Fibroblast of mammary gland (primary cell): ENCODE results near the gene SF1.

Source experiments
- DNase-seq: peaks from one replicate; pipeline ENCODE4 v3.0.0-alpha.2; 2010; ENCODE audit warnings: low read depth
- H3K4me3 ChIP-seq: 2 replicates; pipeline ENCODE4 v1.5.1; 2011; ENCODE audit warnings: low read depth, mild to moderate bottlenecking, low read length, moderate library complexity; ENCODE audit not compliant: control insufficient read depth
- TF ChIP-seq, protein P1 (sequence below): conservative IDR thresholded peaks from 2 replicates; pipeline ENCODE4 v1.5.1; 2011; ENCODE audit warnings: low read depth, low read length, inconsistent platforms; ENCODE audit not compliant: control insufficient read depth, insufficient read depth

The SF1 gene, protein sequence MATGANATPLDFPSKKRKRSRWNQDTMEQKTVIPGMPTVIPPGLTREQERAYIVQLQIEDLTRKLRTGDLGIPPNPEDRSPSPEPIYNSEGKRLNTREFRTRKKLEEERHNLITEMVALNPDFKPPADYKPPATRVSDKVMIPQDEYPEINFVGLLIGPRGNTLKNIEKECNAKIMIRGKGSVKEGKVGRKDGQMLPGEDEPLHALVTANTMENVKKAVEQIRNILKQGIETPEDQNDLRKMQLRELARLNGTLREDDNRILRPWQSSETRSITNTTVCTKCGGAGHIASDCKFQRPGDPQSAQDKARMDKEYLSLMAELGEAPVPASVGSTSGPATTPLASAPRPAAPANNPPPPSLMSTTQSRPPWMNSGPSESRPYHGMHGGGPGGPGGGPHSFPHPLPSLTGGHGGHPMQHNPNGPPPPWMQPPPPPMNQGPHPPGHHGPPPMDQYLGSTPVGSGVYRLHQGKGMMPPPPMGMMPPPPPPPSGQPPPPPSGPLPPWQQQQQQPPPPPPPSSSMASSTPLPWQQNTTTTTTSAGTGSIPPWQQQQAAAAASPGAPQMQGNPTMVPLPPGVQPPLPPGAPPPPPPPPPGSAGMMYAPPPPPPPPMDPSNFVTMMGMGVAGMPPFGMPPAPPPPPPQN

DNA sequence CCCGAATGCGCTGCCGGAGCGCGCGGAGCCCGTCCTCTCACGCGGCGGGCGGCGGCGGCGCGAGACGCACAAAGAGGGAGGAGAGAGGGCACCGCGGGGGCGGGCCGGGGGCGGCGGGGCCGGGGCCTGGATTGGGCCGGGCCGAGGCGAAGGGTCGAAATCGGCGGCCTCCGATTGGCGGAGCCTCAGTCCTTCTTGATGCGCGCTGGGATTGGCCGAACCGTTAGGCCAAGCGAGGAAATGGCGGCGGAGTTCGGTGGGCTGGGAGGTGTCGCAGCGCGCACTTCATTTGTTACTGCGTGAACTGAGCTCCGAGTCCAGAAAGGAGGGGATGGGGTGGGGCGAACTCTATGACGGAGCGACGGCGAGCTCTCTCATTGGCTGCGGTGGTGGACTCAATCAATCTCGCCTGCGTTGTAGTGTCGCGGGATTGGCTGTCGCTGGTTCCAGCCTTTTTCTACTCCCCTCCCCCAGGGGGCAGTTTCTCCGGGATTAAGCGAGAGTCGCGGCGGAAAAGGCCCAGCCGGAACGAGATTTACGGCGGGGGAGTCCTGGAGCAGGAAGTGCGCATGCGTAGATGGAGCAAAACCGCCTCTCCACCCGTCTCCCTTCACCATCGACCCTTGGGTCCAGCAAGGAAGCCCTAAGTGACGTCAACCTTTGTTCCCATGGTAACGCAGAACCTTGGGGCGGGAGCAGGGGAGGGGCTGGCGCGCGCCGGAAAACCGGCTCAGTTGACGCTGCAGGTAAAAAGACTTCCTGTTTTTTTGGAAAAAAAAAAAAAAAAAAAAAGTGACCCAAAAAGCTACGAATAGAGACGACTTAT is at the start of gene SF1:
TSS of gene SF1 (minus strand) at position 70 of the 826 bp plus-strand sequence. CDS start 150 bp downstream, outside the sequence.
- TF ChIP-seq, protein P1, sequence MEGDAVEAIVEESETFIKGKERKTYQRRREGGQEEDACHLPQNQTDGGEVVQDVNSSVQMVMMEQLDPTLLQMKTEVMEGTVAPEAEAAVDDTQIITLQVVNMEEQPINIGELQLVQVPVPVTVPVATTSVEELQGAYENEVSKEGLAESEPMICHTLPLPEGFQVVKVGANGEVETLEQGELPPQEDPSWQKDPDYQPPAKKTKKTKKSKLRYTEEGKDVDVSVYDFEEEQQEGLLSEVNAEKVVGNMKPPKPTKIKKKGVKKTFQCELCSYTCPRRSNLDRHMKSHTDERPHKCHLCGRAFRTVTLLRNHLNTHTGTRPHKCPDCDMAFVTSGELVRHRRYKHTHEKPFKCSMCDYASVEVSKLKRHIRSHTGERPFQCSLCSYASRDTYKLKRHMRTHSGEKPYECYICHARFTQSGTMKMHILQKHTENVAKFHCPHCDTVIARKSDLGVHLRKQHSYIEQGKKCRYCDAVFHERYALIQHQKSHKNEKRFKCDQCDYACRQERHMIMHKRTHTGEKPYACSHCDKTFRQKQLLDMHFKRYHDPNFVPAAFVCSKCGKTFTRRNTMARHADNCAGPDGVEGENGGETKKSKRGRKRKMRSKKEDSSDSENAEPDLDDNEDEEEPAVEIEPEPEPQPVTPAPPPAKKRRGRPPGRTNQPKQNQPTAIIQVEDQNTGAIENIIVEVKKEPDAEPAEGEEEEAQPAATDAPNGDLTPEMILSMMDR, result no peak
- H3K4me3 ChIP-seq, result peak within 1 kb of the TSS; percentile 93
- peak; percentile 100 for DNase-seq

DNA sequence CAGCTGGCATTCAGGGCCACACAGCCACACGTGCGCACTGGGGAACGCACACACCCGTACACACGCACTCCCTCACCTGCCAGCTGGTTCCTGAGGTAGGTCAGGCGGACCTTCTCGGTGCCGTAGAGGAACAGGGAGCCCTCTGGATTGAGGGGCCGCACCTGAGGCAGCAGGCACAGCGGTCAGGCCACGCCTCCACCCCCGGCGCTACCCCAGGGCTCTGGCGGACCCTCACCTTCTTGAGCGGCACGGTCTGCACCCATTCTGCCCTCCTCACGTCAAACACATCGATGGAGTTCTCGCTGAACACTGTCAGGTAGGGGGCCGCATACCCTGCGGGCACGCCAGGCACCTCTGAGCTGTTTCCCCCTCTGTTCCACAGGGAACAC is 49.1 kb upstream of the SF1 start:
- TF ChIP-seq, protein P1, result no peak
- DNase-seq, result no peak
- H3K4me3 ChIP-seq, result no peak overlapping the region

DNA sequence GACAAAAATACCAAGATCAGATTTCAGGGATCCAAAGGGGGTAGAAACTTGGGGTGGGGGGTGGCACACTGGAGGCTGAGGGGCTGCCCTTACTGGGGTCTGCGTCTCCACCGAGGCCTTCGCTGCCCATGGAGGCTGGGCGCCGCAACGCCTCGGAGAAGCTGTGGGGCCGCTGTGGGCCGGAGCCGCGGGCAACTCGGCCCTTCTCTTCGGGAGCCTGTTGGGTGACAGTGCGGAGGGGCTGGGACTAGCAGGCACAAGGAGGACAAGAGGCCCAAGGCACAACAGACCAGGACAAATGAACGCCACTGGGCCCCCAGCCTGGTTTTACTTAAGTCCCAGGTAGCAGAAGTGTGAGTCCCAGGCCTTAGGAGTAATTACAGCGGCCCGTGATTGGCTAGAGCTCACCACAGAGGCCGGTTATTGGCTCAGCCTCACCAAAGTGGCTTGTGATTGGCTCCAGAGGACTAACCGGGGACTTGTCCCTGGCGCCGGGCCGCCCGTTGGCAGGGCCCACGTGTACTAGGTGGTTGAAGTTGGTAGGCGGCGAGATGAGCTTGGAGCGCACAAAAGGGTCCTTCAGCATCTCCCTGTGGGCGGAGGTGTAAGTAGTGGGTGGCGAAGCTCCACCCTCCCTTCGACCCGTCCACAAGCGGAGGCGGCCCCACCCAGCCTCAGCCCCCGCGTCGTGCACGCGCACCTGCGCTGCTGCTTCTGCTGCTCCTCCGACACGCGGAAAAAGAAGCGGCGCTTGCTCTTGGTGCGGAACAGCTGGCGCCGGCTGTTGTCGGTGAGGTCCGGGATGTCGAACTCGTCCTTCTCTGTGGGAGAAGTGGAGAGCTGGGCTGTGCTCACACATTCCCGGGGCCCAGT is 48.5 kb upstream of the SF1 start:
- TF ChIP-seq, protein P1, result no peak
- no peak overlapping the region for H3K4me3 ChIP-seq
- DNase-seq, result no peak

DNA sequence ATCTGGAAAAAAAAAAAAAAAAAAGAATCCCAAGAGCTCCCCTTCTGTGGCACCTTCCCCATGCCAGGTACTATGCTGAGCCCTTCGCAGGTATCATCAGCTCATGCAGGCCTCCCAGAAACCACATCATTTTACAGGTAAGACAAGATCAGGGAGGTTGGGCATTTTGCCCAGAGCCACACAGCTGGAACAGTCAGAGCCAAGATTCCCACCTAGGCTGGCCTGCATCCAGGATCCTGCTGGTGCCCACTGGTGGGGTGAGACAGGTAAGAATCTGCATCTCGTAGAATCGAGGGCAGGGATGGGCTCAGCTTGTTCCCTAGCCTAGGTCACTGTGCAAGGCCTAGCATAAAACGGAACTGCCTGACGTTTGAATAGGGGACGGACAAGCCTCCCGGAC is 47.7 kb upstream of the SF1 start:
- no peak for DNase-seq
- H3K4me3 ChIP-seq, result no peak overlapping the region
- TF ChIP-seq, protein P1, result no peak

DNA sequence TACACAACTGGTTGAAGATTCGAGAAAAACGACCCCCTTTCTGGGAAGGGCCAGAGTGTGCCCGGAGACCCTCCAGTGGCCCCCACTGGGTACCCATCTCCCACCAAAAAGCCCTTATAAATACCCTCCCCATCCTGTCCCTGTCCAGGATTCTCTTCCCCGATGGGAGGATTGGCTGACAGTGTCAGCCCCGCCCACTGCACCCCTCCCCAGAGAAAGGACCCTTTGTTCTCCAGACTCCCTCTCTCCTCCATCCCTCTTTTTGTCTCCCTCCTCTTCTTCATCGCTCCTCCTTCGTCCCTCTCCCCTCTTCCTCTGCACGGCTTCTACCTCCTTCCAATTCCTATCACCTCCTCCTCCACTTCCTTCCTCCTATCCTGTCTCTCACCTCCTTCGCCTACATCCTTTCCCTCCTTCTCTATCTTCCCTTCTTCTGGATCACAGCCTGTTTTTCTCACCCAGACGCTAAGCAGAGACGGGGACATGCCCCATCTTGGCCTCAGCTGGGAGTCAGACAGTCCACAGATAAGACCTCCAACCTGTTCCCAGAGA is 45.3 kb upstream of the SF1 start:
- H3K4me3 ChIP-seq, result no peak overlapping the region
- DNase-seq, result no peak
- TF ChIP-seq, protein P1, result no peak
